HL-60 (cell line): ENCODE results near the gene ATP1B3.

Experiments used
- GABPA ChIP-seq: IDR thresholded peaks from 2 replicates; pipeline ENCODE4 v1.6.1; 2012; ENCODE audit warnings: low read depth
- POLR2AphosphoS5 ChIP-seq: IDR thresholded peaks from 2 replicates; pipeline ENCODE4 v1.6.1; 2012; ENCODE audit warnings: low read depth
- REST ChIP-seq: IDR thresholded peaks from 2 replicates; pipeline ENCODE4 v1.6.1; 2012; ENCODE audit warnings: low read depth; ENCODE audit not compliant: insufficient replicate concordance
- SPI1 ChIP-seq: IDR thresholded peaks from 2 replicates; pipeline ENCODE4 v1.6.1; 2012; ENCODE audit warnings: low read depth, mild to moderate bottlenecking, borderline replicate concordance
- TF ChIP-seq, protein P1 (sequence below): IDR thresholded peaks from one replicate; pipeline ENCODE4 v1.5.1; 2011; ENCODE audit warnings: low read length, control low read depth, inconsistent platforms; ENCODE audit not compliant: insufficient read depth

GRCh38 chr3:141828890-141829289 is 47.6 kb upstream of the ATP1B3 start:
- TF ChIP-seq, protein P1, sequence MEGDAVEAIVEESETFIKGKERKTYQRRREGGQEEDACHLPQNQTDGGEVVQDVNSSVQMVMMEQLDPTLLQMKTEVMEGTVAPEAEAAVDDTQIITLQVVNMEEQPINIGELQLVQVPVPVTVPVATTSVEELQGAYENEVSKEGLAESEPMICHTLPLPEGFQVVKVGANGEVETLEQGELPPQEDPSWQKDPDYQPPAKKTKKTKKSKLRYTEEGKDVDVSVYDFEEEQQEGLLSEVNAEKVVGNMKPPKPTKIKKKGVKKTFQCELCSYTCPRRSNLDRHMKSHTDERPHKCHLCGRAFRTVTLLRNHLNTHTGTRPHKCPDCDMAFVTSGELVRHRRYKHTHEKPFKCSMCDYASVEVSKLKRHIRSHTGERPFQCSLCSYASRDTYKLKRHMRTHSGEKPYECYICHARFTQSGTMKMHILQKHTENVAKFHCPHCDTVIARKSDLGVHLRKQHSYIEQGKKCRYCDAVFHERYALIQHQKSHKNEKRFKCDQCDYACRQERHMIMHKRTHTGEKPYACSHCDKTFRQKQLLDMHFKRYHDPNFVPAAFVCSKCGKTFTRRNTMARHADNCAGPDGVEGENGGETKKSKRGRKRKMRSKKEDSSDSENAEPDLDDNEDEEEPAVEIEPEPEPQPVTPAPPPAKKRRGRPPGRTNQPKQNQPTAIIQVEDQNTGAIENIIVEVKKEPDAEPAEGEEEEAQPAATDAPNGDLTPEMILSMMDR = no peak
- TF ChIP-seq REST (no peak), POLR2AphosphoS5 (no peak), GABPA (no peak), SPI1 (no peak)
